ENCODE data around the gene ALOX5AP.

The ALOX5AP gene

DNA sequence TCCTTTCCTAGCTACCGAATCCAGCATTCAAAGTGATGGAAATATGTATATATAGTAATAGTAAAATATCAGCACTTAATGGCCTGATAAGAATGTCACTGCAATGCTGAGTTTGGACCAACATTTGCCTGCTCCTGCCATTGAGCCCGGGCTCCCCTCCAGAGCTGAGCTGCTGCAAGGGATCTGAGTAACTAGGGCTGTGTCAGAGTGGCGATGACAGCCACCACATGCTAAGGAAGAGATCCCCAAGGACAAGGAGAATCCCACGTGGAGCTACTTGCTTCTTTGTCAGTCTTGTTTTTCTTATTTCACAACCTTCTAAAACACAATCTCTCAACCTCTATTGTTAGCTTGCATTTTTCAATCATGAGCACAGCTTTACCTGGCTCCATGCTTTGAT lies 19.5 kb upstream of the ALOX5AP start (continued):
- TF ChIP-seq, protein P1, sequence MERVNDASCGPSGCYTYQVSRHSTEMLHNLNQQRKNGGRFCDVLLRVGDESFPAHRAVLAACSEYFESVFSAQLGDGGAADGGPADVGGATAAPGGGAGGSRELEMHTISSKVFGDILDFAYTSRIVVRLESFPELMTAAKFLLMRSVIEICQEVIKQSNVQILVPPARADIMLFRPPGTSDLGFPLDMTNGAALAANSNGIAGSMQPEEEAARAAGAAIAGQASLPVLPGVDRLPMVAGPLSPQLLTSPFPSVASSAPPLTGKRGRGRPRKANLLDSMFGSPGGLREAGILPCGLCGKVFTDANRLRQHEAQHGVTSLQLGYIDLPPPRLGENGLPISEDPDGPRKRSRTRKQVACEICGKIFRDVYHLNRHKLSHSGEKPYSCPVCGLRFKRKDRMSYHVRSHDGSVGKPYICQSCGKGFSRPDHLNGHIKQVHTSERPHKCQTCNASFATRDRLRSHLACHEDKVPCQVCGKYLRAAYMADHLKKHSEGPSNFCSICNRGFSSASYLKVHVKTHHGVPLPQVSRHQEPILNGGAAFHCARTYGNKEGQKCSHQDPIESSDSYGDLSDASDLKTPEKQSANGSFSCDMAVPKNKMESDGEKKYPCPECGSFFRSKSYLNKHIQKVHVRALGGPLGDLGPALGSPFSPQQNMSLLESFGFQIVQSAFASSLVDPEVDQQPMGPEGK (CRISPR knock-in tag; IDR thresholded peaks at IDR 0.05; ENCODE audit: borderline replicate concordance), result no peak
- no peak for TF ChIP-seq CSRNP3 (CRISPR knock-in tag; IDR thresholded peaks at IDR 0.05)

DNA sequence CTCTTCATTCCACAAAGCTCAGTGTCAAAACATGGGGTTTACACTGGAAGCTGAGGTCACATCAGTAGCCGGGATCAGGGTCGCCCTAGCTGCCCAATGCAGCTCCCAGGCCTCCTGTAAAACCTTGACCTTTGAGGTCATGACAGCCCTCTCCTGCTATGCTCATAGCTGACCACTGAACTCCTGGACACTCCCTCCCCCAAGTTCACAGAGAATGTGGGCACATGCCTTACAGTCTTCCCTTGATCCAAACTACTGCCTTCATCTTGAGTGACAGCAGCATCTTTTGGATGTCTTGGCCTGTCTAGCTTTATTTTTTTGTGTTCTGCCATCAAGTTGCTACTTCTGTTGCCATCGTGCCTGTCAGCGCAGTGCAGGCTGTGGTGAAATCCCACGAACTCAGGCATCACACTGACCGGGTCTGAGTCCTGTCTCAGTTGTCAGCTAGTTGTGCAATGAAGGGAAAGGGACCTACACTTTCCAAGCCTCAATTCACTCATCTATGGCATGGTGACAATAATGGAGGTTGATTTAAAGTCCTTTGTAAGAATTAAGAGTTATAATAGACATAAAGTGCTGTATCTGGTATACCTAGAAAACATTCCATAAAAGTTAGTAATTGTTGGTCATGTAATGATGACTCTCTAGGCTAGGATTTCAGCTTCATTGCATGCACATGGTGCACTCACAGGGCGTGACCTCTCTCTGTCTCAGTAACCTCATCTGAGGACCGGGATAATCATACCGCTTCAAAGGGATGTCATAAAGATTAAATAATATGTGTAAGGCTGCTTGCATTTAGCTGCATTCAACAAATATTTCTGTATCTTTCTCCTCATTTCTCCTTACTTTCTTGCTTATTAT lies 16.4 kb upstream of the ALOX5AP start:
- ATAC-seq, result peak; percentile 97
- TF ChIP-seq ISL1 (CRISPR knock-in tag; IDR thresholded peaks at IDR 0.05), result peak; percentile 96
- no peak for TF ChIP-seq ZFP30 (CRISPR knock-in tag; IDR thresholded peaks at IDR 0.05)
- TF ChIP-seq, protein P1 (CRISPR knock-in tag; IDR thresholded peaks at IDR 0.05; ENCODE audit: borderline replicate concordance), result peak; percentile 42; the same call in 1 of the 2 replicates
- TF ChIP-seq, protein P2, sequence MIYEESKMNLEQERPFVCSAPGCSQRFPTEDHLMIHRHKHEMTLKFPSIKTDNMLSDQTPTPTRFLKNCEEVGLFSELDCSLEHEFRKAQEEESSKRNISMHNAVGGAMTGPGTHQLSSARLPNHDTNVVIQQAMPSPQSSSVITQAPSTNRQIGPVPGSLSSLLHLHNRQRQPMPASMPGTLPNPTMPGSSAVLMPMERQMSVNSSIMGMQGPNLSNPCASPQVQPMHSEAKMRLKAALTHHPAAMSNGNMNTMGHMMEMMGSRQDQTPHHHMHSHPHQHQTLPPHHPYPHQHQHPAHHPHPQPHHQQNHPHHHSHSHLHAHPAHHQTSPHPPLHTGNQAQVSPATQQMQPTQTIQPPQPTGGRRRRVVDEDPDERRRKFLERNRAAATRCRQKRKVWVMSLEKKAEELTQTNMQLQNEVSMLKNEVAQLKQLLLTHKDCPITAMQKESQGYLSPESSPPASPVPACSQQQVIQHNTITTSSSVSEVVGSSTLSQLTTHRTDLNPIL (CRISPR knock-in tag; IDR thresholded peaks at IDR 0.05; ENCODE audit: low read depth), result 0 out of 2 replicates have a peak, but pooled peaks have one; percentile 41
- TF ChIP-seq OSR1 (CRISPR knock-in tag; IDR thresholded peaks at IDR 0.05), result no peak
- no peak for TF ChIP-seq ZC3H10 (CRISPR knock-in tag; IDR thresholded peaks at IDR 0.05)
- TF ChIP-seq TOX (CRISPR knock-in tag; IDR thresholded peaks at IDR 0.05; ENCODE audit: borderline replicate concordance), result peak; percentile 39; the same call in 1 of the 2 replicates
- peak; percentile 26; the same call in 1 of the 2 replicates for TF ChIP-seq ZFP3 (CRISPR knock-in tag; IDR thresholded peaks at IDR 0.05)

- TF ChIP-seq CSDC2 (CRISPR knock-in tag; IDR thresholded peaks at IDR 0.05) (no peak), BACH2 (CRISPR knock-in tag; IDR thresholded peaks at IDR 0.05; ENCODE audit: borderline replicate concordance) (no peak), ZNF8 (CRISPR knock-in tag; IDR thresholded peaks at IDR 0.05) (no peak)
- TF ChIP-seq, protein P3, sequence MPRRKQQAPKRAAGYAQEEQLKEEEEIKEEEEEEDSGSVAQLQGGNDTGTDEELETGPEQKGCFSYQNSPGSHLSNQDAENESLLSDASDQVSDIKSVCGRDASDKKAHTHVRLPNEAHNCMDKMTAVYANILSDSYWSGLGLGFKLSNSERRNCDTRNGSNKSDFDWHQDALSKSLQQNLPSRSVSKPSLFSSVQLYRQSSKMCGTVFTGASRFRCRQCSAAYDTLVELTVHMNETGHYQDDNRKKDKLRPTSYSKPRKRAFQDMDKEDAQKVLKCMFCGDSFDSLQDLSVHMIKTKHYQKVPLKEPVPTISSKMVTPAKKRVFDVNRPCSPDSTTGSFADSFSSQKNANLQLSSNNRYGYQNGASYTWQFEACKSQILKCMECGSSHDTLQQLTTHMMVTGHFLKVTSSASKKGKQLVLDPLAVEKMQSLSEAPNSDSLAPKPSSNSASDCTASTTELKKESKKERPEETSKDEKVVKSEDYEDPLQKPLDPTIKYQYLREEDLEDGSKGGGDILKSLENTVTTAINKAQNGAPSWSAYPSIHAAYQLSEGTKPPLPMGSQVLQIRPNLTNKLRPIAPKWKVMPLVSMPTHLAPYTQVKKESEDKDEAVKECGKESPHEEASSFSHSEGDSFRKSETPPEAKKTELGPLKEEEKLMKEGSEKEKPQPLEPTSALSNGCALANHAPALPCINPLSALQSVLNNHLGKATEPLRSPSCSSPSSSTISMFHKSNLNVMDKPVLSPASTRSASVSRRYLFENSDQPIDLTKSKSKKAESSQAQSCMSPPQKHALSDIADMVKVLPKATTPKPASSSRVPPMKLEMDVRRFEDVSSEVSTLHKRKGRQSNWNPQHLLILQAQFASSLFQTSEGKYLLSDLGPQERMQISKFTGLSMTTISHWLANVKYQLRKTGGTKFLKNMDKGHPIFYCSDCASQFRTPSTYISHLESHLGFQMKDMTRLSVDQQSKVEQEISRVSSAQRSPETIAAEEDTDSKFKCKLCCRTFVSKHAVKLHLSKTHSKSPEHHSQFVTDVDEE (CRISPR knock-in tag; IDR thresholded peaks at IDR 0.05), result no peak
- ATAC-seq, result peak; percentile 53
These were observed 15.8 kb upstream of the ALOX5AP start for GRCh38 chr13:30719525-30719914.

GRCh38 chr13:30720172-30720869 lies 15.0 kb upstream of the ALOX5AP start:
- no peak for TF ChIP-seq GLIS3 (CRISPR knock-in tag; IDR thresholded peaks at IDR 0.05)
- ATAC-seq, result no peak

GRCh38 chr13:30721936-30722335 lies 13.4 kb upstream of the ALOX5AP start:
- no peak for ATAC-seq
- no peak for TF ChIP-seq SNAI2 (CRISPR knock-in tag; IDR thresholded peaks at IDR 0.05)
- no peak for TF ChIP-seq ZNF70 (CRISPR knock-in tag; IDR thresholded peaks at IDR 0.05)
- no peak for TF ChIP-seq BACH2 (CRISPR knock-in tag; IDR thresholded peaks at IDR 0.05; ENCODE audit: borderline replicate concordance)
- no peak for TF ChIP-seq POU6F1 (CRISPR knock-in tag; IDR thresholded peaks at IDR 0.05; ENCODE audit: borderline replicate concordance, low read depth)
- TF ChIP-seq TOX (CRISPR knock-in tag; IDR thresholded peaks at IDR 0.05; ENCODE audit: borderline replicate concordance), result no peak
- no peak for TF ChIP-seq ZNF8 (CRISPR knock-in tag; IDR thresholded peaks at IDR 0.05)
- TF ChIP-seq PPARA (CRISPR knock-in tag; IDR thresholded peaks at IDR 0.05; ENCODE audit: borderline replicate concordance), result no peak
- no peak for TF ChIP-seq ISL1 (CRISPR knock-in tag; IDR thresholded peaks at IDR 0.05)

All from SK-N-SH treated with all-trans-retinoic acid at 6 μM for 48 hours (cell line).